HepG2 (cell line): ENCODE measurements around the gene EPHA2. TPM values are rescaled to one million over a fixed set of nuclear protein-coding genes. Genes with fewer than 3 reads are reported as not detected.
"Not testable (repeated sequence)": the region's sequence is repeated elsewhere in the genome, so short reads cannot be mapped to it uniquely, and the experiment has no call there.

Source experiments
- ATAC-seq: fragments of 200-7000 bp; cut with Tn5 transposase; 3 replicates; pipeline ENCODE4 v1.9.1; 2020; ENCODE audit warnings: mild to moderate bottlenecking, moderate library complexity
- BruUV-seq: library from RNA; stranded (reverse); fragments of 400-500 nt; replicated peaks from 2 replicates; lab custom pipeline; 2021; lab: Mats Ljungman, UMichigan
- CTCF ChIA-PET: fragments of 300-600 bp; formaldehyde crosslinking; extraction: SDS; loops from one replicate; lab custom pipeline; 2021; ENCODE audit warnings: low total read pairs, inconsistent platforms, low intra/inter-chr PET ratio; lab: Yijun Ruan, JAX
- POLR2A ChIA-PET: fragments of 350-600 bp; sonication (Branson Sonifier 250); formaldehyde crosslinking; loops from one replicate; lab custom pipeline; 2020; ENCODE audit warnings: antibody characterized with exemption, inconsistent platforms; lab: Yijun Ruan, JAX
- DNase-seq: peaks from one replicate; pipeline ENCODE4 v3.0.0-alpha.2; 2015; ENCODE audit warnings: low spot score
- FAIRE-seq: peaks from 3 replicates; lab custom pipeline; 2011; peaks lifted over from hg19 to GRCh38; lab: Jason Lieb, UNC
- H2AFZ ChIP-seq: one replicate; pipeline ENCODE4 v1.6.1; 2011; ENCODE audit warnings: low read length, inconsistent platforms
- H3K27ac ChIP-seq: fragments of 300-600 bp; 3 replicates; pipeline ENCODE4 v1.8.0; 2011; ENCODE audit warnings: mixed run types, mild to moderate bottlenecking, mixed read lengths, low read length, inconsistent platforms; ENCODE audit not compliant: insufficient read depth; ENCODE audit errors: extremely low read length
- H3K27me3 ChIP-seq, 2 experiments: fragments of 200-600 bp in 1 of 2; 2 replicates in 1 of 2; 3 replicates in 1 of 2; pipeline versions ENCODE4 v1.6.0 to v1.8.0; 2011; ENCODE audit warnings: low read length in 2 of 2, mild to moderate bottlenecking in 2 of 2, moderate library complexity in 2 of 2, inconsistent platforms in 1 of 2; ENCODE audit not compliant: insufficient read depth in 2 of 2, control insufficient read depth in 1 of 2
- H3K36me3 ChIP-seq, 2 experiments: fragments of 200-600 bp in 1 of 2; replicated peaks in 1 of 2; 2 replicates in 1 of 2; 3 replicates in 1 of 2; pipeline versions ENCODE4 v1.5.1 to v1.8.0; 2011; ENCODE audit warnings: low read length in 2 of 2, inconsistent platforms in 1 of 2; ENCODE audit not compliant: insufficient read depth in 2 of 2, control insufficient read depth in 1 of 2
- H3K4me1 ChIP-seq: 2 replicates; pipeline ENCODE4 v1.5.1; 2012; ENCODE audit warnings: low read length, inconsistent platforms; ENCODE audit not compliant: insufficient read depth
- H3K4me2 ChIP-seq: 2 replicates; pipeline ENCODE4 v1.6.0; 2011; ENCODE audit warnings: low read depth, low read length, inconsistent platforms
- H3K4me3 ChIP-seq, 3 experiments: fragments of 200-600 bp in 1 of 3; sonication (generic), shearing (Covaris generic) in 1 of 3; replicated peaks in 1 of 3; 2 replicates each; pipeline ENCODE4 v1.5.1; 2011 to 2016; ENCODE audit warnings: low read length in 3 of 3, inconsistent platforms in 2 of 3, low read depth in 2 of 3, mild to moderate bottlenecking in 2 of 3, control low read depth in 1 of 3, mixed read lengths in 1 of 3; ENCODE audit not compliant: insufficient read depth in 1 of 3
- H3K79me2 ChIP-seq: one replicate; pipeline ENCODE4 v1.6.1; 2011; ENCODE audit warnings: low read length, inconsistent platforms; ENCODE audit not compliant: insufficient read depth
- H3K9ac ChIP-seq: 2 replicates; pipeline ENCODE4 v1.6.0; 2011; ENCODE audit warnings: mild to moderate bottlenecking, low read depth, low read length, inconsistent platforms; ENCODE audit not compliant: insufficient read depth
- H3K9me3 ChIP-seq: 2 replicates; pipeline ENCODE4 v1.5.1; 2012; ENCODE audit warnings: mild to moderate bottlenecking, low read length
- H4K20me1 ChIP-seq: 2 replicates; pipeline ENCODE4 v1.6.0; 2011; ENCODE audit warnings: inconsistent platforms, mild to moderate bottlenecking, low read length, moderate library complexity; ENCODE audit not compliant: insufficient read depth
- BATF2 ChIP-seq: sonication (generic); formaldehyde crosslinking; IDR thresholded peaks from 2 replicates; pipeline ENCODE4 v1.8.0; 2022; ENCODE audit warnings: mild to moderate bottlenecking, missing genetic modification reagents, moderate library complexity
- CEBPB ChIP-seq: IDR thresholded peaks from 2 replicates; pipeline ENCODE4 v1.6.1; 2011; ENCODE audit warnings: low read depth, low read length, improper control_type of control experiment, borderline replicate concordance
- CEBPG ChIP-seq: IDR thresholded peaks from 2 replicates; pipeline ENCODE4 v1.6.1; 2016
- FOXA1 ChIP-seq, 2 experiments: fragments of 450-650 bp in 1 of 2; sonication (generic) in 1 of 2; formaldehyde crosslinking in 1 of 2; IDR thresholded peaks; 2 replicates each; pipeline versions ENCODE4 v1.4.0 to v1.6.1; 2016 to 2020; ENCODE audit warnings: missing genetic modification reagents in 1 of 2
- FOXA3 ChIP-seq: IDR thresholded peaks from 2 replicates; pipeline ENCODE4 v1.6.1; 2016; ENCODE audit warnings: missing genetic modification reagents, missing compliant biosample characterization
- RARG ChIP-seq: sonication (generic); formaldehyde crosslinking; IDR thresholded peaks from 2 replicates; pipeline ENCODE4 v1.4.0; 2020; ENCODE audit warnings: low read depth, mild to moderate bottlenecking, missing genetic modification reagents
- TEAD3 ChIP-seq: optimal IDR thresholded peaks from 2 replicates; pipeline ENCODE3; 2016; ENCODE audit warnings: borderline replicate concordance
- ZNF232 ChIP-seq: sonication (generic); formaldehyde crosslinking; IDR thresholded peaks from 2 replicates; pipeline ENCODE4 v1.4.0; 2020; ENCODE audit warnings: missing genetic modification reagents, borderline replicate concordance
- ZNF772 ChIP-seq: sonication (generic); formaldehyde crosslinking; IDR thresholded peaks from 2 replicates; pipeline ENCODE4 v1.5.0; 2020; ENCODE audit warnings: mild to moderate bottlenecking, missing genetic modification reagents
- ZNF777 ChIP-seq: sonication (generic); formaldehyde crosslinking; IDR thresholded peaks from 2 replicates; pipeline ENCODE4 v1.4.0; 2020; ENCODE audit warnings: missing genetic modification reagents
- WGBS: methylation state at CpG from one replicate; pipeline ENCODE4 v1.1.6; 2017; ENCODE audit warnings: low lambda C conversion rate; 5-methylcytosine and 5-hydroxymethylcytosine counted together
- in situ Hi-C: cut with HindIII; loops from 2 replicates; pipeline ENCODE4 v1.10.0; 2017; ENCODE audit warnings: low pct_unique_long_range_greater_than_20kb; ENCODE audit not compliant: extremely low pct_ligation_motif_present
- intact Hi-C: fragments of 100-400 bp; cut with micrococcal nuclease; formaldehyde crosslinking; loops from one replicate; pipeline ENCODE4 v1.10.0; 2022; ENCODE audit not compliant: unreplicated experiment
- polyA plus RNA-seq, 8 experiments: library from polyadenylated mRNA; depleted of rRNA in 3 of 8; stranded (reverse) in 7 of 8; unstranded in 1 of 8; fragments of >200 nt; fragmentation: Illumina TruSeq in 4 of 8; extraction: Trizol in 4 of 8; gene quantifications; 2 replicates each; pipeline versions ENCODE4 v1.2.1 to v1.2.3, GENCODE V29; 2011 to 2016; ENCODE audit warnings: low read depth in 4 of 8, missing spikeins in 1 of 8, mixed read lengths in 1 of 8; ENCODE audit not compliant: insufficient read depth in 1 of 8
- total RNA-seq, 5 experiments: library from RNA; depleted of rRNA; stranded (reverse); fragments of >200 nt; fragmentation: Illumina TruSeq; extraction: Trizol; gene quantifications; 2 replicates each; pipeline ENCODE4 v1.2.3, GENCODE V29; 2016; ENCODE audit warnings: low read depth in 1 of 5

Gene EPHA2
- total and polyA plus RNA-seq, 2 of the 13 experiments (the other 11 are each of a cell fraction or from before 2014, with no cell fraction given), result 33.6 to 53.6 TPM

DNA sequence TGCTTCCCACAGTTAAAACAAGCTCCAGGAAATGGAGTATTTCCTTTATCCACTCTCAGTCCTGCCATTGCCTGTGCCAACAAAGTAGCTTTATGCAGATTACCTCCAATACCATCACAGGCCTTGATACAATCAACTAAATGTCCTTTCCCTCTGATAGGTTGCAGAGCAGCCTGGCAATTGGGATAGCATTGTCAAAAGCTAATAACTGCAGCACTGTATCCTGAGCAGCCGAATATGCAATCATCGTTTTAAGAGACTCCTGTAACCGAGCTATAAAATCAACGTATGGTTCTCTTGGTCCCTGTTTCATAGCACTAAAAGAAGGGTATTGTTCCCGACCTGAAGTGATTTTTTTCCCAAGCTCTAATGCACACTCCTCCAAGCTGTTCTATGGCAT is 48.8 kb downstream of the EPHA2 start:
- WGBS, result 13% methylated on average over 5 of the region's 5 CpGs
- CTCF ChIA-PET, result not testable (repeated sequence)

GRCh38 chr1:16101623-16102022 is 54.2 kb downstream of the EPHA2 start:
- no peaks in the 10 kb centered on the region for H4K20me1 ChIP-seq
- peaks cover 0 to 7% of the 10 kb centered on the region in 2 experiments; a peak in 3 of 5 replicates for H3K27me3 ChIP-seq
- ChIA-PET CTCF (no interaction called here), POLR2A (no interaction called here)
- H3K36me3 ChIP-seq, result no peaks in the 10 kb centered on the region
- no peak overlapping the region for H3K27ac ChIP-seq
- in situ Hi-C loops, result no loop called here
- no TSS peak for BruUV-seq
- TF ChIP-seq ZNF232, result no peak
- 0 out of 2 replicates have a peak, but pooled peaks have one; percentile 22 for TF ChIP-seq FOXA3 (CRISPR knock-in tag)
- TF ChIP-seq TEAD3 (CRISPR knock-in tag), result peak; percentile 78
- no peak for TF ChIP-seq BATF2 (CRISPR knock-in tag)
- TF ChIP-seq CEBPB, result peak; percentile 87
- no peak for TF ChIP-seq ZNF772
- no peak for TF ChIP-seq FOXA1 (IDR thresholded peaks at IDR 0.05)
- TF ChIP-seq FOXA1 (CRISPR knock-in tag; IDR thresholded peaks at IDR 0.05), result 0 out of 2 replicates have a peak, but pooled peaks have one; percentile 11
- TF ChIP-seq ZNF777 (CRISPR knock-in tag), result peak; percentile 78; the same call in 1 of the 2 replicates
- TF ChIP-seq RARG (CRISPR knock-in tag), result no peak
- TF ChIP-seq CEBPG (CRISPR knock-in tag), result peak; percentile 70
- intact Hi-C loops, result no loop called here
- no peak overlapping the region for H3K9ac ChIP-seq
- peak overlapping the region; percentile 54 for H2AFZ ChIP-seq
- no peaks in the 10 kb centered on the region for H3K9me3 ChIP-seq
- peak; percentile 35; the same call in 1 of the 3 replicates for ATAC-seq
- peak overlapping the region; percentile 61 for H3K4me2 ChIP-seq
- peak; percentile 44 for DNase-seq
- no peak for FAIRE-seq
- 0% methylated on average over 9 of the region's 9 CpGs for WGBS
- H3K4me1 ChIP-seq, result peaks cover 30% of the 10 kb centered on the region
- H3K4me3 ChIP-seq, result no peak overlapping the region
- no peaks in the 10 kb centered on the region for H3K79me2 ChIP-seq

More for the DNA sequence above, 48.8 kb downstream of the EPHA2 start:
- H3K9me3 ChIP-seq, ATAC-seq, H3K9ac ChIP-seq, H3K79me2 ChIP-seq, BruUV-seq, in situ Hi-C loops, intact Hi-C loops, H3K27ac ChIP-seq, DNase-seq, H3K4me2 ChIP-seq, H2AFZ ChIP-seq, H3K36me3 ChIP-seq, H4K20me1 ChIP-seq, FAIRE-seq, H3K4me3 ChIP-seq: not testable (repeated sequence)
- POLR2A ChIA-PET, result interaction anchor here (0.6 kb wide), 1 partner anchor 266 kb away, joined by 3 read pairs; no protein-coding TSS in a partner anchor
- H3K4me1 ChIP-seq, result peaks cover 27% of the 10 kb centered on the region
- peaks cover 4 to 20% of the 10 kb centered on the region in 2 experiments; a peak in 4 of 5 replicates for H3K27me3 ChIP-seq
